Measurements from ENCODE around the gene ADCY9. TPM values are rescaled to one million over a fixed set of nuclear protein-coding genes. Genes with fewer than 3 reads are reported as not detected.

ADCY9 gene
- total RNA-seq, 1 experiment from 2014 or later: 10.5 TPM

- H4K20me1 ChIP-seq (ENCODE audit: insufficient read depth): no peaks in the 10 kb centered on the region
- H3K4me2 ChIP-seq: no peak overlapping the region
- H3K4me3 ChIP-seq: no peak overlapping the region
- CTCF ChIA-PET: interaction anchor here (0.6 kb wide), 1 partner anchor 41 kb away, joined by 3 read pairs; no protein-coding TSS in a partner anchor
- no peaks in the 10 kb centered on the region for H3K9me2 ChIP-seq (ENCODE audit: insufficient read depth)
- no peaks in the 10 kb centered on the region for H3K36me3 ChIP-seq (ENCODE audit: low read depth)
- POLR2A ChIA-PET (ENCODE audit: unreplicated experiment): no interaction called here
- no peak overlapping the region for H2AFZ ChIP-seq
- intact Hi-C loops (cut with micrococcal nuclease; ENCODE audit: unreplicated experiment): loop anchor here (5.0 kb wide), 1 partner anchor 125 kb away; no protein-coding TSS in a partner anchor
- peaks cover 9% of the 10 kb centered on the region; the same call in 1 of the 2 replicates for H3K4me1 ChIP-seq (replicated peaks; ENCODE audit: insufficient read depth)
- BruUV-seq (replicated peaks): no TSS peak
- H3F3A ChIP-seq (ENCODE audit: insufficient read depth, low read depth): 0 out of 2 replicates have a peak, but pooled peaks cover 9% of the 10 kb centered on the region
- H3K27ac ChIP-seq: no peak overlapping the region
- no peak for DNase-seq
- TF ChIP-seq EZH2 (IDR thresholded peaks at IDR 0.05; ENCODE audit: low read depth) (no peak), CTCF (conservative IDR thresholded peaks at IDR 0.05) (no peak)
- no peaks in the 10 kb centered on the region for H3K79me2 ChIP-seq (ENCODE audit: low read depth)
- H3K9me3 ChIP-seq (ENCODE audit: insufficient read depth, low read depth): no peaks in the 10 kb centered on the region
- H3K27me3 ChIP-seq (ENCODE audit: insufficient read depth, low read depth): no peaks in the 10 kb centered on the region
These were observed 104.2 kb downstream of the ADCY9 start for GRCh38 chr16:4011940-4012629.

- Histone ChIP-seq H3K9me3 (ENCODE audit: insufficient read depth, low read depth) (no peaks in the 10 kb centered on the region), H3K27me3 (ENCODE audit: insufficient read depth, low read depth) (no peaks in the 10 kb centered on the region), H3K36me3 (ENCODE audit: low read depth) (no peaks in the 10 kb centered on the region), H3K9me2 (ENCODE audit: insufficient read depth) (no peaks in the 10 kb centered on the region), H4K20me1 (ENCODE audit: insufficient read depth) (no peaks in the 10 kb centered on the region), H3K27ac (no peak overlapping the region), H3K4me3 (no peak overlapping the region), H3K4me2 (no peak overlapping the region), H2AFZ (no peak overlapping the region), H3K4me1 (replicated peaks; ENCODE audit: insufficient read depth) (peaks cover 9% of the 10 kb centered on the region; the same call in 1 of the 2 replicates), H3F3A (ENCODE audit: insufficient read depth, low read depth) (0 out of 2 replicates have a peak, but pooled peaks cover 6% of the 10 kb centered on the region), H3K79me2 (ENCODE audit: low read depth) (no peaks in the 10 kb centered on the region)
- intact Hi-C loops (cut with micrococcal nuclease; ENCODE audit: unreplicated experiment): loop anchor here (5.0 kb wide), 1 partner anchor 126 kb away; no protein-coding TSS in a partner anchor
- DNase-seq: no peak
- CTCF ChIA-PET: interaction anchor here (0.7 kb wide), 1 partner anchor 282 kb away, joined by 4 read pairs; no protein-coding TSS in a partner anchor
- TF ChIP-seq EZH2 (IDR thresholded peaks at IDR 0.05; ENCODE audit: low read depth) (no peak), CTCF (conservative IDR thresholded peaks at IDR 0.05) (no peak)
- POLR2A ChIA-PET (ENCODE audit: unreplicated experiment): interaction anchor here (0.6 kb wide), 1 partner anchor 12 kb away, joined by 17 read pairs; no protein-coding TSS in a partner anchor
- BruUV-seq (replicated peaks): no TSS peak
These were observed 104.9 kb downstream of the ADCY9 start for GRCh38 chr16:4011225-4011939.

- no peaks in the 10 kb centered on the region for H4K20me1 ChIP-seq (ENCODE audit: insufficient read depth)
- 0 out of 2 replicates have a peak, but pooled peaks cover 4% of the 10 kb centered on the region for H3F3A ChIP-seq (ENCODE audit: insufficient read depth, low read depth)
- intact Hi-C loops (cut with micrococcal nuclease; ENCODE audit: unreplicated experiment): loop anchor here (5.0 kb wide), 1 partner anchor 127 kb away; no protein-coding TSS in a partner anchor
- no peaks in the 10 kb centered on the region for H3K9me3 ChIP-seq (ENCODE audit: insufficient read depth, low read depth)
- no peak for DNase-seq
- H3K4me2 ChIP-seq: no peak overlapping the region
- POLR2A ChIA-PET (ENCODE audit: unreplicated experiment): no interaction called here
- no TSS peak for BruUV-seq (replicated peaks)
- TF ChIP-seq EZH2 (IDR thresholded peaks at IDR 0.05; ENCODE audit: low read depth) (no peak), CTCF (conservative IDR thresholded peaks at IDR 0.05) (no peak)
- no peak overlapping the region for H2AFZ ChIP-seq
- peaks cover 9% of the 10 kb centered on the region; the same call in 1 of the 2 replicates for H3K4me1 ChIP-seq (replicated peaks; ENCODE audit: insufficient read depth)
- H3K27me3 ChIP-seq (ENCODE audit: insufficient read depth, low read depth): no peaks in the 10 kb centered on the region
- no peaks in the 10 kb centered on the region for H3K9me2 ChIP-seq (ENCODE audit: insufficient read depth)
- no peak overlapping the region for H3K27ac ChIP-seq
- no peaks in the 10 kb centered on the region for H3K36me3 ChIP-seq (ENCODE audit: low read depth)
- H3K79me2 ChIP-seq (ENCODE audit: low read depth): no peaks in the 10 kb centered on the region
- no peak overlapping the region for H3K4me3 ChIP-seq
- CTCF ChIA-PET: no interaction called here
These were observed 105.8 kb downstream of the ADCY9 start for GRCh38 chr16:4010225-4011158.

All from PC-9 (cell line).